Measurements from ENCODE around the gene GALE.
"Not testable (repeated sequence)": the region's sequence is repeated elsewhere in the genome, so short reads cannot be mapped to it uniquely, and the experiment has no call there.

The GALE gene

GRCh38 chr1:23792151-23792945, 8.2 kb downstream of the GALE start:
- DNase-seq (ENCODE audit: low spot score), result no peak

- no peak for DNase-seq (ENCODE audit: low spot score)
These were observed 9.0 kb downstream of the GALE start for GRCh38 chr1:23791516-23792047.

- DNase-seq (ENCODE audit: low spot score), result peak; percentile 90
These were observed 9.6 kb downstream of the GALE start, which contains the start of gene LYPLA2 for GRCh38 chr1:23790696-23791515. Gene LYPLA2, plus strand, starts transcription at chr1:23791145. Its CDS starts 1,538 bp downstream, at chr1:23792683.

- DNase-seq (ENCODE audit: low spot score), result no peak
These were observed 11.9 kb downstream of the GALE start for GRCh38 chr1:23788695-23789094.

- DNase-seq (ENCODE audit: low spot score), result no peak
These were observed 12.9 kb downstream of the GALE start for GRCh38 chr1:23787701-23788100.

- no peak for DNase-seq (ENCODE audit: low spot score)
These were observed 15.7 kb downstream of the GALE start for GRCh38 chr1:23784846-23785245.

GRCh38 chr1:23783141-23783540, 17.4 kb downstream of the GALE start:
- DNase-seq (ENCODE audit: low spot score), result not testable (repeated sequence)

- peak; percentile 65 for DNase-seq (ENCODE audit: low spot score)
These were observed 20.7 kb downstream of the GALE start for GRCh38 chr1:23779826-23780371.

- peak; percentile 91 for DNase-seq (ENCODE audit: low spot score)
These were observed 22.4 kb downstream of the GALE start, which contains the start of gene PITHD1 for GRCh38 chr1:23777979-23778814. Gene PITHD1, plus strand, starts transcription at chr1:23778418. Its CDS starts 98 bp downstream, at chr1:23778516.

GRCh38 chr1:23776217-23776616, 24.3 kb downstream of the GALE start:
- no peak for DNase-seq (ENCODE audit: low spot score)

- no peak for DNase-seq (ENCODE audit: low spot score)
These were observed 26.2 kb downstream of the GALE start for GRCh38 chr1:23774174-23774880.

GRCh38 chr1:23772854-23773242, 27.7 kb downstream of the GALE start:
- DNase-seq (ENCODE audit: low spot score), result no peak

GRCh38 chr1:23772049-23772853, 28.3 kb downstream of the GALE start:
- peak; percentile 48 for DNase-seq (ENCODE audit: low spot score)

GRCh38 chr1:23768733-23769132, 31.8 kb downstream of the GALE start:
- DNase-seq (ENCODE audit: low spot score), result no peak

GRCh38 chr1:23763041-23763577, 37.4 kb downstream of the GALE start:
- DNase-seq (ENCODE audit: low spot score), result no peak

GRCh38 chr1:23759277-23759676, 41.3 kb downstream of the GALE start:
- no peak for DNase-seq (ENCODE audit: low spot score)

- no peak for DNase-seq (ENCODE audit: low spot score)
These were observed 42.7 kb downstream of the GALE start for GRCh38 chr1:23757812-23758211.

- no peak for DNase-seq (ENCODE audit: low spot score)
These were observed 43.9 kb downstream of the GALE start for GRCh38 chr1:23756676-23757075.

- DNase-seq (ENCODE audit: low spot score), result no peak
These were observed 47.6 kb downstream of the GALE start for GRCh38 chr1:23752909-23753308.

- no peak for DNase-seq (ENCODE audit: low spot score)
These were observed 48.7 kb downstream of the GALE start for GRCh38 chr1:23751815-23752200.
